GM13976 (cell line): ENCODE data around the gene HK1.

ENCODE experiments used
- DNase-seq: peaks from one replicate; pipeline ENCODE4 v3.0.0; 2012; ENCODE audit warnings: low spot score
- CTCF ChIP-seq: IDR thresholded peaks from 2 replicates; pipeline ENCODE4 v1.5.1; 2012; ENCODE audit warnings: borderline replicate concordance, mild to moderate bottlenecking; ENCODE audit not compliant: insufficient read depth; ENCODE audit errors: extremely low read depth, missing control alignments, control extremely low read depth
- in situ Hi-C: fragments of 300-500 bp; cut with MboI; formaldehyde crosslinking; loops from one replicate; pipeline ENCODE4 v1.12.0; 2022; ENCODE audit warnings: low sequenced_read_pairs, mixed read lengths, inconsistent platforms; ENCODE audit not compliant: unreplicated experiment

Gene HK1

DNA sequence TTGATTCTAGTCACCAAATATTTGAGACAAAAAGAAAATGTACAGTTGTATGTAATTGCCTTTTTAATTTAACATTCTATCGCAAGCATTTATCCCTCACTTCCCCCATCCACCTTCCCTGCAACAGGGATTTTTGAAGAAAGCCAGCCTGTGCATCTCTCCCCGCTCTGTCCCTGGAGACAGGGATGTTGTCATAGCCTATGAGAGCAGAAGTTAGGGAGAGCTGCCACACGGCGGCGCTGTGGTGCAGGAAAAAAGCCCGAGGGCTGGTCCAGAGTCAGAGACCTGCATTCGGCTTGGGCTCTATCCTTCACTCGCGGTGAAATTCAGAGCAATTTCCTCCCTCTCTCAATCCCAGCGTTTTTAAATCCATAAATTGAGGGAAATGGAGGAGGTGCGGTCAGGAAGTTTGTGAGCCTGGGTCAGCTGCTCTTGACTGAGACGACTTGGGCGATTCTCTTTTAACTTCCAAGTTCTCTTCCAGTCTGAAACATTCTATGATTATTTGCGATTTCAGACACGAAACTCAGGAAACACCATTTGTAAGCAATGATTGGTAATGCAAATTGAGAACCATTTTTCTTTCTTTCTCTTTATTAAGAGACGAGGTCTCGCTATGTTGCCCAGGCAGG lies 40.7 kb upstream of the HK1 start:
- peak; percentile 91 for TF ChIP-seq CTCF
- DNase-seq: peak; percentile 90
- in situ Hi-C loops: loop anchor here (5.0 kb wide), 1 partner anchor 150 kb away; no protein-coding TSS in a partner anchor

DNA sequence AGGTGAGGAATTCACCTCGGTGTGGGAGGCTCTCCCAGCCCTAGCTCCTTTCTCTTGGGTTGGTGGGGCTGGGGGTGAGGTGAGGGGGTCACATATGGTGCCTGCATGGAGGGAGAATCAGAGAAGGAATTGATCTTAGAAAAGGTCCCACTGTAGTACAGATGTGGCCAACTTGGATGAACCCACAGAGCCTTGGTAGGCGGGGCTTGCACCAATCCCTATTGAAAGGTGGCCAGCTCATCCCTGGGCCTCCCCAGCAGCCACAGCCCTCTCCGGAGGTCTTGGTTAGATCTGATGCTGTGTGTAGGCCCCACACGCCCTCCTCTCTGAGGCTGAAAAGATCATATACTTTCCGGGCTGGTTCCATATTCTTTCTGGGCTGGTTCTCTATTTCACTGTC lies 39.2 kb upstream of the HK1 start:
- in situ Hi-C loops: loop anchor here (5.0 kb wide), 1 partner anchor 148 kb away; no protein-coding TSS in a partner anchor
- DNase-seq: no peak
- TF ChIP-seq CTCF: no peak

DNA sequence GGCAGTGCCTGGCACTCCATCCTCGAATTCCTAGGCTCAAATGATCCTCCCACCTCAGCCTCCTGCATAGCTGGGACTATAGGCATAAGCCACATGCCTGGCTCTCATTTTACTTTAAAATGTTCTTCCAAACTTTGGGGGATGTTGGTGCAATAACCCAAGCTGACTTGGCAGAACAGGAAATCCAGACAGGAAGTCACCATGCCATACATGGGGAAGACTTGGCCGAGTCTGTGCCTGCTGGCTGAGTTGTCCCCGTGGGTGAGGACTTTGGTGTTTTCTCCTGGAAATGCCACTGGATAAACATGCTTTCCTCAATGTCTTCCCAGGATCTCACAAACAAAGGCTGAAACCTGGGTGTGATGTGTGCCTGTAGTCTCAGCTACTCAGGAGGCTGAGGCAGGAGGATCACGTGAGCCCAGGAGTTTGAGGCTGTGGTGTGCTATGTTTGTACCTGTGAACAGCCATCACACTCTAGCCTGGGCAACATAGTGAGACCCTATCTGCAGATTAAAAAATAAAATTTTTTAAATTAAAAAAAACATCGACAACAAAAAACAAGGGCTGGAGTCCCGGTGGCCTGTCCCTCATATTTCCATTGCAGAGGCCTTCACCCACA lies 38.4 kb upstream of the HK1 start:
- in situ Hi-C loops: loop anchor here (5.0 kb wide), 1 partner anchor 147 kb away; no protein-coding TSS in a partner anchor
- no peak for TF ChIP-seq CTCF
- no peak for DNase-seq

- no peak for DNase-seq
- in situ Hi-C loops: no loop called here
- TF ChIP-seq CTCF: no peak
Measured at GRCh38 chr10:69240455-69240854, 37.8 kb upstream of the HK1 start.

DNA sequence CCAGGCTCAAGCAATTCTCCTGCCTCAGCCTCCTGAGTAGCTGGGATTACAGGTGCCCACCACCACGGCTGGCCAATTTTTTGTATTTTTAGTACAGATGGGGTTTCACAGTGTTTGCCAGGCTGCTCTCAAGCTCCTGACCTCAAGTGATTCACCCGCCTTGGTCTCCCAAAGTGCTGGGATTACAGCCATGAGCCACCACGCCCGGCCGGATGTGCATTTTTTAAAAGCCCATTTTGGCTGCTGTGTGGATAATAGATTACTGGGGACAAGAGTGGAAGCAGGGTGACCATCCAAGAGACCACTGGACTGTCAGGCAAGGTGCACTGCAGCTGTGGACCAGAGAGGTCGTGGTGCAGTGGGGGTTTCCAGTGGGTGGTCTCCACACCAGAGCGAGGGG lies 36.7 kb upstream of the HK1 start:
- no peak for TF ChIP-seq CTCF
- in situ Hi-C loops: no loop called here
- no peak for DNase-seq

DNA sequence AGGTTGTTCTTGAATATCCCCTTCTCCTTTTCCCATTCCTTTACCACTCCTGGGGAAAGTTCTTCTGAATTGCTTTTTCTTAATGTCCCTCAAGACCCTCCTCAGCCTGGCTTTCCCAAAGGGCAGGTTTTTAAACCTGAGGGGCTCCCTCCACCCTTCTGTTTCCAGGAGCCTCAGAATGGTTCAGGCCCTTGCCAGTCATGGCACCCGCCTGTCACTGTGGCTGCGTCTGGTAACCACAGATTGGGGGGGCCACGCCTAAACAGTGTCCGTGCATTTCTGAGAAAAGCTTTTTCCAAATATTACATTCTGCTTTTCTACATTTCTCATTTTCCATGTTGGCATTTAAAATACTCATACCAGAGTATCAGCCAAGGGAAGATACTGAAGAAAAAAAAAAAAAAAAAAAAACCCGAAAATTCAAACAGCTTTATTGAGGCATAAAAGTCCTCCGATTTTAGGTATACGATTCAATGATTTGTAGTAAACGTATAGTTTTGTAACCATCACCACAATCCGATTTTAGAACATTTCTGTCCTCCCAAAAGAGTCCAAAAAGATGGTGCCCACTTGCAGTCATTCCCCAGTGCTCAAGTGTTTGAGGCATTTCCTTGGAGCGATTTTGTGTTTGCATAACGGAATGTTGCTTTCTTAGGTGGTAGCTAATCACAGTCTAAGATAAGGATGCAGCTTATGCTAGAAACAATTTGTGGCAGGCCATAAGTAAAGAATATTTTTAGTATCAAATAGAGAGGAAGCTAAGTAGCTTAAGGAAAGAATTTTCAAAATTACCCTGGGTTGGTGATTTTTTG lies 36.0 kb upstream of the HK1 start:
- in situ Hi-C loops: no loop called here
- no peak for DNase-seq
- no peak for TF ChIP-seq CTCF
